Neural cell (in vitro differentiated cells): ENCODE measurements around the gene FCHO1. TPM values are rescaled to one million over a fixed set of nuclear protein-coding genes. Genes with fewer than 3 reads are reported as not detected.

Experiments used
- H2AFZ ChIP-seq: fragments of 200-600, 300-800 bp; sonication (generic), shearing (Covaris generic); 2 replicates; pipeline ENCODE4 v1.6.0; 2014; ENCODE audit warnings: low read depth, mild to moderate bottlenecking, antibody characterized with exemption, low read length, moderate library complexity
- H3F3A ChIP-seq: fragments of 200-600 bp; shearing (Covaris generic); 2 replicates; pipeline ENCODE4 v1.6.1; 2016; ENCODE audit warnings: mild to moderate bottlenecking, moderate library complexity, mixed read lengths, antibody characterized with exemption, low read length; ENCODE audit not compliant: insufficient read depth, poor library complexity, severe bottlenecking
- H3K27ac ChIP-seq: fragments of 200-600, 300-800 bp; sonication (generic), shearing (Covaris generic); 2 replicates; pipeline ENCODE4 v1.5.1; 2014; ENCODE audit warnings: mild to moderate bottlenecking, low read length, moderate library complexity
- H3K27me3 ChIP-seq: fragments of 300-800, 200-600 bp; sonication (generic), shearing (Covaris generic); 2 replicates; pipeline ENCODE4 v1.6.0; 2014; ENCODE audit warnings: mild to moderate bottlenecking, low read depth, low read length, moderate library complexity; ENCODE audit not compliant: insufficient read depth
- H3K36me3 ChIP-seq: fragments of 300-800, 200-600 bp; sonication (generic), shearing (Covaris generic); 2 replicates; pipeline ENCODE4 v1.5.1; 2014; ENCODE audit warnings: mild to moderate bottlenecking, antibody characterized with exemption, low read length, moderate library complexity; ENCODE audit not compliant: insufficient read depth
- H3K4me2 ChIP-seq: fragments of 300-800, 200-600 bp; sonication (generic), shearing (Covaris generic); 2 replicates; pipeline ENCODE4 v1.6.0; 2014; ENCODE audit warnings: mild to moderate bottlenecking, low read length
- H3K4me3 ChIP-seq: fragments of 300-800, 200-600 bp; sonication (generic), shearing (Covaris generic); 2 replicates; pipeline ENCODE4 v1.5.1; 2014; ENCODE audit warnings: mild to moderate bottlenecking, low read length, moderate library complexity
- H3K79me2 ChIP-seq: fragments of 200-600 bp; shearing (Covaris generic); replicated peaks from 2 replicates; pipeline ENCODE4 v1.6.0; 2014; ENCODE audit warnings: mild to moderate bottlenecking, low read length, moderate library complexity; ENCODE audit not compliant: insufficient read depth
- H3K9ac ChIP-seq: fragments of 300-800, 200-600 bp; sonication (generic), shearing (Covaris generic); 2 replicates; pipeline ENCODE4 v1.6.1; 2016; ENCODE audit warnings: mild to moderate bottlenecking, low read length, mixed read lengths
- H3K9me2 ChIP-seq: fragments of 200-600 bp; shearing (Covaris generic); 2 replicates; pipeline ENCODE4 v1.6.1; 2016; ENCODE audit warnings: mild to moderate bottlenecking, low read length, mixed read lengths; ENCODE audit not compliant: insufficient read depth
- H3K9me3 ChIP-seq: fragments of 200-600, 300-800 bp; sonication (generic), shearing (Covaris generic); 2 replicates; pipeline ENCODE4 v1.6.1; 2016; ENCODE audit warnings: mild to moderate bottlenecking, mixed run types, low read length, moderate library complexity, mixed read lengths
- H4K20me1 ChIP-seq: fragments of 200-600 bp; shearing (Covaris generic); 2 replicates; pipeline ENCODE4 v1.6.1; 2016; ENCODE audit warnings: mild to moderate bottlenecking, mixed run types; ENCODE audit not compliant: insufficient read depth
- EP300 ChIP-seq: fragments of 450-650 bp; conservative IDR thresholded peaks from 2 replicates; pipeline ENCODE4 v1.6.1; 2014; ENCODE audit warnings: antibody characterized with exemption, mild to moderate bottlenecking, moderate library complexity; ENCODE audit not compliant: poor library complexity, severe bottlenecking
- EZH2 ChIP-seq: fragments of 200-600, 300-800 bp; shearing (Covaris generic), sonication (generic); IDR thresholded peaks from 2 replicates; pipeline ENCODE4 v1.6.1; 2014; ENCODE audit warnings: antibody characterized with exemption, low read length, borderline replicate concordance, mild to moderate bottlenecking; ENCODE audit not compliant: insufficient read depth, poor library complexity, severe bottlenecking
- MXI1 ChIP-seq: fragments of 450-650 bp; conservative IDR thresholded peaks from 2 replicates; pipeline ENCODE4 v1.6.1; 2014; ENCODE audit warnings: antibody characterized with exemption, mild to moderate bottlenecking; ENCODE audit not compliant: poor library complexity, severe bottlenecking
- POLR2AphosphoS5 ChIP-seq: IDR thresholded peaks from 2 replicates; pipeline ENCODE4 v1.6.1; 2012
- RAD21 ChIP-seq: fragments of 450-650 bp; conservative IDR thresholded peaks from 2 replicates; pipeline ENCODE4 v1.6.1; 2014; ENCODE audit warnings: antibody characterized with exemption, mild to moderate bottlenecking, moderate library complexity
- SMC3 ChIP-seq: fragments of 450-650 bp; conservative IDR thresholded peaks from 2 replicates; pipeline ENCODE4 v1.6.1; 2014; ENCODE audit warnings: antibody characterized with exemption, mild to moderate bottlenecking, moderate library complexity; ENCODE audit not compliant: poor library complexity
- TAF1 ChIP-seq: IDR thresholded peaks from 2 replicates; pipeline ENCODE4 v1.6.1; 2012; ENCODE audit warnings: low read depth
- polyA plus RNA-seq: library from polyadenylated mRNA; depleted of rRNA; stranded (reverse); fragments of >200 nt; gene quantifications from 2 replicates; pipeline ENCODE4 v1.2.3, GENCODE V29; 2014
- TF ChIP-seq, protein P1 (sequence below): fragments of 450-650 bp; IDR thresholded peaks from 2 replicates; pipeline ENCODE4 v1.5.1; 2014; ENCODE audit warnings: antibody characterized with exemption, mild to moderate bottlenecking, moderate library complexity; ENCODE audit not compliant: poor library complexity, severe bottlenecking
- TF ChIP-seq, protein P2 (sequence below): IDR thresholded peaks from 2 replicates; pipeline ENCODE4 v1.6.1; 2012; ENCODE audit warnings: borderline replicate concordance

Gene FCHO1
- polyA plus RNA-seq, 1 donor from 2014 or later, result 39.7 TPM

- Histone ChIP-seq H4K20me1 (no peaks in the 10 kb centered on the region), H3K9me2 (no peaks in the 10 kb centered on the region), H2AFZ (no peak overlapping the region), H3K79me2 (no peaks in the 10 kb centered on the region), H3K9ac (no peak overlapping the region), H3F3A (no peaks in the 10 kb centered on the region), H3K9me3 (no peaks in the 10 kb centered on the region), H3K36me3 (no peaks in the 10 kb centered on the region), H3K27me3 (peaks cover under 1% of the 10 kb centered on the region), H3K27ac (no peak overlapping the region), H3K4me3 (no peak overlapping the region), H3K4me2 (no peak overlapping the region)
- TF ChIP-seq, protein P1, sequence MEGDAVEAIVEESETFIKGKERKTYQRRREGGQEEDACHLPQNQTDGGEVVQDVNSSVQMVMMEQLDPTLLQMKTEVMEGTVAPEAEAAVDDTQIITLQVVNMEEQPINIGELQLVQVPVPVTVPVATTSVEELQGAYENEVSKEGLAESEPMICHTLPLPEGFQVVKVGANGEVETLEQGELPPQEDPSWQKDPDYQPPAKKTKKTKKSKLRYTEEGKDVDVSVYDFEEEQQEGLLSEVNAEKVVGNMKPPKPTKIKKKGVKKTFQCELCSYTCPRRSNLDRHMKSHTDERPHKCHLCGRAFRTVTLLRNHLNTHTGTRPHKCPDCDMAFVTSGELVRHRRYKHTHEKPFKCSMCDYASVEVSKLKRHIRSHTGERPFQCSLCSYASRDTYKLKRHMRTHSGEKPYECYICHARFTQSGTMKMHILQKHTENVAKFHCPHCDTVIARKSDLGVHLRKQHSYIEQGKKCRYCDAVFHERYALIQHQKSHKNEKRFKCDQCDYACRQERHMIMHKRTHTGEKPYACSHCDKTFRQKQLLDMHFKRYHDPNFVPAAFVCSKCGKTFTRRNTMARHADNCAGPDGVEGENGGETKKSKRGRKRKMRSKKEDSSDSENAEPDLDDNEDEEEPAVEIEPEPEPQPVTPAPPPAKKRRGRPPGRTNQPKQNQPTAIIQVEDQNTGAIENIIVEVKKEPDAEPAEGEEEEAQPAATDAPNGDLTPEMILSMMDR, result no peak
- TF ChIP-seq TAF1 (no peak), POLR2AphosphoS5 (no peak)
These were observed 37.4 kb downstream of the FCHO1 start for GRCh38 chr19:17788632-17789031.

DNA sequence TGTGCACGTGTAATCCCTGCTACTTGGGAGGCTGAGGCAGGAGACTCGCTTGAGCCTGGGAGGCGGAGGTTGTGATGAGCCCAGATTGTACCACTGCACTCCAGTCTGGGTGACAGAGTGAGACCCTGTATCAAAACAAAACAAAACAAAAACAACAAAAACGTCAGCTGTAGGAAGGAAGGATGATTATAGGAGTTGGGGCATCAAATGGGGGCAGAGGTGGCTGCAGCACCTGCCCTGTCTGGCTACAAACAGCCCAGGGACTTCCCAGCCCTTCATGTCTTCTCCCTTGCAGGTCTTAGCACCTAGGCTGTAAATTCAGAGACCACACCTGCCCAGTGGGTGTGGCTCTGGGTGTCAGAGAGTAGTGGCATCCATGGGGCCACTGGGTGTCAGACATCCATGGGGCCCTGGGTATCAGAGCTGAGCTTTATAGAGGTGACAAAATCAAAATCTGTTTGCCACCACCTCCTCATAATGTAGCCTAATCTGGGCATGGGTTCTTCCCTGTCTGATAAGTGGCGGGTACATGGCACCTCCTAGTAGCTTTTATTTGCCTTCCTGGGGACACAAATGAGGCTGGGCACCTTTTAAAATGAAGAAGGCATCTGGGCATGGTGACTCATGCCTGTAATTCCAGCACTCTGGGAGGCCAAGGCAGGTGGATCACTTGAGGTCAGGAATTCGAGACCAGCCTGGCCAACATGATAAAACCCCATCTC lies 38.9 kb downstream of the FCHO1 start:
- no peak overlapping the region for H3K27ac ChIP-seq
- H3K9ac ChIP-seq, result no peak overlapping the region
- H3K9me2 ChIP-seq, result no peaks in the 10 kb centered on the region
- H3K9me3 ChIP-seq, result no peaks in the 10 kb centered on the region
- no peaks in the 10 kb centered on the region for H3K79me2 ChIP-seq
- no peak overlapping the region for H3K4me2 ChIP-seq
- H2AFZ ChIP-seq, result no peak overlapping the region
- no peaks in the 10 kb centered on the region for H3K36me3 ChIP-seq
- H4K20me1 ChIP-seq, result no peaks in the 10 kb centered on the region
- H3K27me3 ChIP-seq, result peaks cover 16% of the 10 kb centered on the region
- TF ChIP-seq MXI1 (no peak), EZH2 (no peak), RAD21 (no peak), SMC3 (no peak), EP300 (no peak), TAF1 (no peak), POLR2AphosphoS5 (no peak)
- TF ChIP-seq, protein P1, result no peak
- TF ChIP-seq, protein P2, sequence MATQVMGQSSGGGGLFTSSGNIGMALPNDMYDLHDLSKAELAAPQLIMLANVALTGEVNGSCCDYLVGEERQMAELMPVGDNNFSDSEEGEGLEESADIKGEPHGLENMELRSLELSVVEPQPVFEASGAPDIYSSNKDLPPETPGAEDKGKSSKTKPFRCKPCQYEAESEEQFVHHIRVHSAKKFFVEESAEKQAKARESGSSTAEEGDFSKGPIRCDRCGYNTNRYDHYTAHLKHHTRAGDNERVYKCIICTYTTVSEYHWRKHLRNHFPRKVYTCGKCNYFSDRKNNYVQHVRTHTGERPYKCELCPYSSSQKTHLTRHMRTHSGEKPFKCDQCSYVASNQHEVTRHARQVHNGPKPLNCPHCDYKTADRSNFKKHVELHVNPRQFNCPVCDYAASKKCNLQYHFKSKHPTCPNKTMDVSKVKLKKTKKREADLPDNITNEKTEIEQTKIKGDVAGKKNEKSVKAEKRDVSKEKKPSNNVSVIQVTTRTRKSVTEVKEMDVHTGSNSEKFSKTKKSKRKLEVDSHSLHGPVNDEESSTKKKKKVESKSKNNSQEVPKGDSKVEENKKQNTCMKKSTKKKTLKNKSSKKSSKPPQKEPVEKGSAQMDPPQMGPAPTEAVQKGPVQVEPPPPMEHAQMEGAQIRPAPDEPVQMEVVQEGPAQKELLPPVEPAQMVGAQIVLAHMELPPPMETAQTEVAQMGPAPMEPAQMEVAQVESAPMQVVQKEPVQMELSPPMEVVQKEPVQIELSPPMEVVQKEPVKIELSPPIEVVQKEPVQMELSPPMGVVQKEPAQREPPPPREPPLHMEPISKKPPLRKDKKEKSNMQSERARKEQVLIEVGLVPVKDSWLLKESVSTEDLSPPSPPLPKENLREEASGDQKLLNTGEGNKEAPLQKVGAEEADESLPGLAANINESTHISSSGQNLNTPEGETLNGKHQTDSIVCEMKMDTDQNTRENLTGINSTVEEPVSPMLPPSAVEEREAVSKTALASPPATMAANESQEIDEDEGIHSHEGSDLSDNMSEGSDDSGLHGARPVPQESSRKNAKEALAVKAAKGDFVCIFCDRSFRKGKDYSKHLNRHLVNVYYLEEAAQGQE, result no peak
- no peaks in the 10 kb centered on the region for H3F3A ChIP-seq
- no peak overlapping the region for H3K4me3 ChIP-seq
